ENCODE data around the gene VPS13D.
A peak's percentile ranks its signal among the peaks of the same experiment; 100 is the strongest.

VPS13D gene

DNA sequence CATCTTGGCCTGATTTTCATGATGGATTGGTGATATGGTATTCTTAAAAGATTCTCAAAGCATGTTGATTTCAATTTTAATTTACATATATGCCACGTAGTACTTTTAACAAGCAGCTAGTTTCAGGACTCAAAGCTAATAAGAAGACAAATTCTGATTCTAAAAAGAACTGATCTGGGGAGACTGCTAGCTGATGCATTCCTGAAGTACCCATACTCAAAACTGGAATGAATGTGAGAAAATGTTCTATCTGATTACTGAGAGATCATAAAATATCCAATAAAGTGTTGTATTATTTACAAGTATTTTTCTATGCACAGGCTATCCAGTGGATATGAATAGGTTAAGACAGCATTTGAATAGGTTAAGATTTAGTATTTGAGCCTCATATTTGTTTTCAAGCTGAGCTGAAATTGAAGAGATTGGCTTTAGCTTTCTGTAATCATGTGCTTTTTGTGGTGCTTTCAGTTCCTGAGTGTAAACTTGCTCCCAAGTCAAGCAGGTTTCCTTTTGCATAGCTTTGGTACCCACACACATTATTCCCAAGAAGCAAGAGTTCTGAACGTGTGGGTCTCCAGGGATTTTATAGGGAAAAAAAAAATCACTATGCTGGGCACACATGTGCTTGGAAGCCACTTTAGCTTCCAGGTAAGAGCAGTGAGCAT, 114.1 kb downstream of the VPS13D start:
- H3K4me3 ChIP-seq (ENCODE audit: low read depth, low read length), result no peak overlapping the region
- TF ChIP-seq, protein P1, sequence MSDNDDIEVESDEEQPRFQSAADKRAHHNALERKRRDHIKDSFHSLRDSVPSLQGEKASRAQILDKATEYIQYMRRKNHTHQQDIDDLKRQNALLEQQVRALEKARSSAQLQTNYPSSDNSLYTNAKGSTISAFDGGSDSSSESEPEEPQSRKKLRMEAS (IDR thresholded peaks at IDR 0.05; ENCODE audit: low read depth, low read length), result no peak
- TF ChIP-seq, protein P2, sequence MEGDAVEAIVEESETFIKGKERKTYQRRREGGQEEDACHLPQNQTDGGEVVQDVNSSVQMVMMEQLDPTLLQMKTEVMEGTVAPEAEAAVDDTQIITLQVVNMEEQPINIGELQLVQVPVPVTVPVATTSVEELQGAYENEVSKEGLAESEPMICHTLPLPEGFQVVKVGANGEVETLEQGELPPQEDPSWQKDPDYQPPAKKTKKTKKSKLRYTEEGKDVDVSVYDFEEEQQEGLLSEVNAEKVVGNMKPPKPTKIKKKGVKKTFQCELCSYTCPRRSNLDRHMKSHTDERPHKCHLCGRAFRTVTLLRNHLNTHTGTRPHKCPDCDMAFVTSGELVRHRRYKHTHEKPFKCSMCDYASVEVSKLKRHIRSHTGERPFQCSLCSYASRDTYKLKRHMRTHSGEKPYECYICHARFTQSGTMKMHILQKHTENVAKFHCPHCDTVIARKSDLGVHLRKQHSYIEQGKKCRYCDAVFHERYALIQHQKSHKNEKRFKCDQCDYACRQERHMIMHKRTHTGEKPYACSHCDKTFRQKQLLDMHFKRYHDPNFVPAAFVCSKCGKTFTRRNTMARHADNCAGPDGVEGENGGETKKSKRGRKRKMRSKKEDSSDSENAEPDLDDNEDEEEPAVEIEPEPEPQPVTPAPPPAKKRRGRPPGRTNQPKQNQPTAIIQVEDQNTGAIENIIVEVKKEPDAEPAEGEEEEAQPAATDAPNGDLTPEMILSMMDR (IDR thresholded peaks at IDR 0.05; ENCODE audit: low read depth, low read length), result no peak
- no peak for DNase-seq (ENCODE audit: low read depth)

DNA sequence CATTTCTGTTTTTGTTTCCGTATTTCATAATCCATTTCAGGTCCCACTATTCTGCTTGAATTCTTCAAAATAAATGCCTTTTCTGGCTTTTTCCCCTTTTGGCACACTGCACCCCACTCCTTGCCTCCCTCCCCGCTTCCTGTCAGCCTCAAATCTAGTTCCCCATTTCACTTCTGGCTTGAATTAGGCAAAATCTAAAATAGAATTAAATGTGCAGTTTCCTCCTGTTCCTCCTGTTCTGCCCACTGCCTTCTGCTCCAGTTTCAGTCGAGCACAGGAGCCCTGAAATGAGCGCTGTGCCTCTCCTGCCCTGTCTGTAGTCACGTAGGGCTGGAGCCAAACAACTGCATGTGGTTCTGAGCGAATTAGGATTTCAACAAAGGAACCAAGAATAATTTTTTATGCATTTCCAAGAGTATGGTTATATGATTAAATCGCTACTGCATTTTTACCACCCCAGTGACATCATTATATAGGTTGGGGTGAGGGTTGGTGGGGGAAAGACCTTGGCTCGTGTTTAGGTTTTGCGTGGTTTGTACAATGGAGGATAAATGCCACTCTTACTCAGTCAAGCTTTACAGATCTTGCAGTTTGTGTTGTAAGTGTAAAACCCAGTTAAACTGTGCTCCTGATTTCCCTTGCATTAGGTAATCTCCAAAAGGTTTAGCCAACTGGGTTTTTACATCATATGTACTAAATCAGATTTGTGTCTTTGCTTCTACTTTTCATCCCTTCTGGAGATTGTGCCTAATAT, 114.9 kb downstream of the VPS13D start:
- peak overlapping the region; percentile 30 for H3K4me3 ChIP-seq (ENCODE audit: low read depth, low read length)
- TF ChIP-seq MYC (IDR thresholded peaks at IDR 0.05; ENCODE audit: low read depth, low read length) (no peak), POLR2A (IDR thresholded peaks at IDR 0.05; ENCODE audit: extremely low read depth, insufficient read length) (no peak)
- TF ChIP-seq, protein P1 (IDR thresholded peaks at IDR 0.05; ENCODE audit: low read depth, low read length), result no peak
- TF ChIP-seq, protein P2 (IDR thresholded peaks at IDR 0.05; ENCODE audit: low read depth, low read length), result no peak
- DNase-seq (ENCODE audit: low read depth), result peak; percentile 81

DNA sequence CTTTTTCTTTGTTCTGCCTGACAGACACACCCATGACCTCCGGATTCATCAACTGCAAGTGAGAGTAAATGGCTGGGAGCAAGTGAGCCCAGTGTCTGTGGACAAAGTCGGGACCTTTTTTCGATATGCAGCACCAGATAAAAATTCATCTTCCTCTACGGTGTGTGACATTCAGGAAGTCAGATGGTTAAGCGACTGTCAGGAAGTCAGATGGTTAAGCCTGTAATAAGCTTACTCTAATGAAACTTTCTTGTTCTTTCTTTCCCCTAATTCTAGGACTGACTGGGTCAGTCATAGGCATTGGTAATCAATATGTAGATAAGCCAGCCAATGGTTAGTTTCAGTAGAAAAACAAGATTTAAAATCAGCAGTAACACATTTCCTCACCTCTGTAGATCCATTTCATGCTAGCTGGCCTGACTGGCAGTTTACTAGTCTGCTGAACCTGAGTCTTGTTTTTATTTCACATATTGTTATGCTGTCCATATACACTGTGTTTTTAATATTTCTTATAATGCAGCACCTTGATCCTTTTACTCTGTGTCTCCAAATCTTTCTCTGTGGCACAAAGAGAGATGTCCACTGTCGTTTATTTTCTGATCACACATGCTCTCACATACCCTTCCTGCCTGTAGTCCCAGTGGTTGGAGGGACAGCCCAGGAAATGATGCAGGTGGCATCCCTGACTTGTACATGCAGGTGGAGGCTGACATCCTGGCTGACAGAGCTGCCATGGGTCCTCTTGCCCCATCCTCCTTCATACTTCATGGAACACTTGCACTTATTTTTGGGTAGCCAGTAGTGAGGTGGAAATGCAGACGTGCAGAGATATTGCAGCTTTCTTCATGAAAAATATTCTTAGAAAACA, 115.8 kb downstream of the VPS13D start:
- peak; percentile 7 for DNase-seq (ENCODE audit: low read depth)
- TF ChIP-seq POLR2A (IDR thresholded peaks at IDR 0.05; ENCODE audit: extremely low read depth, insufficient read length), result no peak
- TF ChIP-seq, protein P2 (IDR thresholded peaks at IDR 0.05; ENCODE audit: low read depth, low read length), result no peak
- TF ChIP-seq, protein P1 (IDR thresholded peaks at IDR 0.05; ENCODE audit: low read depth, low read length), result no peak
- TF ChIP-seq MYC (IDR thresholded peaks at IDR 0.05; ENCODE audit: low read depth, low read length), result no peak
- H3K4me3 ChIP-seq (ENCODE audit: low read depth, low read length), result no peak overlapping the region

DNA sequence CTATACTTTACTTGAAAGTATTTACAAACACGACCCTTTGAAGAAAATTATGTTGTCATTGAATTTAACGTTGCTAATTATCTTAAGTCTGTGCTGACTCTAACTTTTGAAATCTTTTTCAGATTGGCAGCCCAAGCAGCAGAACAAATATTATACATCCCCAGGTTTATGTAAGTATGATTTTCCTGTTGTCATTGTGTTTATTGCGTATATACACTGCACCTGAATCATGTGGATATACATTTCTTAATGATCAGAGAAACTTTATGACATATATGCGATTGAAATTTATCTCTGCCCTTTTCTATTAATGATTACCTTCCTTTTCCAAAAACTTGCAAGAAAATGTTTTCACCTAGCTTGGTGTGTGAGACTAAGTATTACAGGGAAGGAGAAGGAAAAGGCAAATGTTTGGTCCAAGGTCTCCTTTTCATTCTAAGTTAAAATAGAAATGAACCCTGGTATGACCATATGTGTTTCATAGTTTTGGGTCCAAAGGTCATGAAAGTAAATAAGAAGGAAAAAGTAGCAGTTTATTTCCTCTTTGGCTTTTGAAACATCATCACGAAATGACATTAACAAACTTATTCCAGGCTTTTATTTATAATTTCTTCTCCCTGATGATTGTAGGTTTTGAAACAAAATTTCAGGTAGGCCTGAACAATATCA, 116.8 kb downstream of the VPS13D start:
- no peak overlapping the region for H3K4me3 ChIP-seq (ENCODE audit: low read depth, low read length)
- TF ChIP-seq POLR2A (IDR thresholded peaks at IDR 0.05; ENCODE audit: extremely low read depth, insufficient read length) (no peak), MYC (IDR thresholded peaks at IDR 0.05; ENCODE audit: low read depth, low read length) (no peak)
- TF ChIP-seq, protein P2 (IDR thresholded peaks at IDR 0.05; ENCODE audit: low read depth, low read length), result no peak
- TF ChIP-seq, protein P1 (IDR thresholded peaks at IDR 0.05; ENCODE audit: low read depth, low read length), result no peak
- no peak for DNase-seq (ENCODE audit: low read depth)

DNA sequence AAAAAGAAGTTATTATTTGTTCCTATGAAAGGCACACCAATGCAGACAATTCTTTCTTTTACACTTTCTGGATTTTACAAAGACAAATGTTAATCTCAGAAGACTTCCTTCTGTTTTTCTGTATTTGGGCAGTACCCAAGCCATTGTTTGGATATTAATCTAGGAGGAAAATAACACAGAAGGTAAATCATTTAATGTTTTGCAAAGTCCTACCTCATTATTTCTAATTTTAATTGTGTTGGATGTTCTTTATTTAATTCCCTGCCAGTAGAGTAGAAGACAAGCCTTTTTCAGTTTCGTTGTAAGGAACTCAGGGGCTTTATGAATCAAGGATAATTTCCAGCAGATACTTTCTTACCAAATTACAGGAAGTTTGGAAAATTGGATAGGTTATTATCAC, 118.3 kb downstream of the VPS13D start:
- no peak for TF ChIP-seq POLR2A (IDR thresholded peaks at IDR 0.05; ENCODE audit: extremely low read depth, insufficient read length)
- TF ChIP-seq, protein P2 (IDR thresholded peaks at IDR 0.05; ENCODE audit: low read depth, low read length), result no peak
- no peak for DNase-seq (ENCODE audit: low read depth)
- H3K4me3 ChIP-seq (ENCODE audit: low read depth, low read length), result no peak overlapping the region
